Aorta (tissue), 5 donors: Measurements from ENCODE around the gene C1QTNF6. TPM values are rescaled to one million over a fixed set of nuclear protein-coding genes. Genes with fewer than 3 reads are reported as not detected.
"Not testable (repeated sequence)": the region's sequence is repeated elsewhere in the genome, so short reads cannot be mapped to it uniquely, and the experiment has no call there.

Experiments
- ATAC-seq: fragments of 200-7000 bp; cut with Tn5 transposase; one replicate; pipeline ENCODE4 v1.9.1; 2022; ENCODE audit warnings: moderate library complexity; ENCODE audit not compliant: low FRiP score
- DNase-seq, 2 donors: peaks; one replicate each; pipeline ENCODE4 v3.0.0-alpha.2; 2020
- H3K27ac ChIP-seq, 2 donors: one replicate each; pipeline ENCODE4 v1.5.1; 2013; ENCODE audit warnings: low read length in 2 of 2, mild to moderate bottlenecking in 2 of 2, moderate library complexity in 2 of 2, control low read depth in 1 of 2, inconsistent platforms in 1 of 2, low read depth in 1 of 2
- H3K27me3 ChIP-seq, 2 donors: one replicate each; pipeline ENCODE4 v1.6.1; 2013; ENCODE audit warnings: control low read depth in 1 of 2, low read length in 1 of 2, mild to moderate bottlenecking in 1 of 2, moderate library complexity in 1 of 2; ENCODE audit not compliant: insufficient read depth in 2 of 2, control insufficient read depth in 1 of 2
- H3K36me3 ChIP-seq, 2 donors: one replicate each; pipeline ENCODE4 v1.6.1; 2013; ENCODE audit warnings: control low read depth in 1 of 2, low read length in 1 of 2, mild to moderate bottlenecking in 1 of 2; ENCODE audit not compliant: insufficient read depth in 2 of 2, control insufficient read depth in 1 of 2
- H3K4me1 ChIP-seq, 2 donors: one replicate each; pipeline ENCODE4 v1.6.1; 2013; ENCODE audit warnings: low read length in 2 of 2, control low read depth in 1 of 2, mild to moderate bottlenecking in 1 of 2, moderate library complexity in 1 of 2; ENCODE audit not compliant: insufficient read depth in 2 of 2, control insufficient read depth in 1 of 2
- H3K4me3 ChIP-seq, 2 donors: one replicate each; pipeline ENCODE4 v1.5.1; 2013; ENCODE audit warnings: low read length in 2 of 2, control low read depth in 1 of 2, mild to moderate bottlenecking in 1 of 2
- H3K9me3 ChIP-seq: one replicate; pipeline ENCODE4 v1.6.1; 2013; ENCODE audit warnings: mild to moderate bottlenecking, low read length; ENCODE audit not compliant: control insufficient read depth
- whole genome bisulfite sequencing, 2 donors: extraction: QIAGEN DNeasy Blood & Tissue Kit; methylation state at CpG; one replicate each; pipeline ENCODE4 v1.1.7; 2013; 5-methylcytosine and 5-hydroxymethylcytosine counted together
- intact Hi-C, 2 donors: fragments of 100-400 bp; cut with DNase I; formaldehyde crosslinking; loops; one replicate each; pipeline versions ENCODE4 v1.14.2 to v1.15.0; 2022
- long read RNA-seq, 2 donors: library from polyadenylated mRNA; unstranded; transcript quantifications; one replicate each; pipeline ENCODE4 v2.0.0, GENCODE V29; 2020 to 2021
- polyA plus RNA-seq, 2 donors: library from polyadenylated mRNA; stranded (reverse); fragments of 200-250 nt; gene quantifications; one replicate each; pipeline ENCODE4 v1.2.3, GENCODE V29; 2013
- total RNA-seq, 2 donors: library from RNA; stranded (reverse); fragmentation: NEBNext Ultra II Directional; extraction: Animal tissue kit (Norgen Biotek cat#: 25700); gene quantifications; one replicate each; pipeline ENCODE4 v1.2.1, GENCODE V29; 2021
- donor health status: healthy with polysubstance abuse.
- donor health status: Bipolar disorder and iron deficiency.
- donor health status: DM: no; HTN: no; CAD: no.
- donor health status: DM: no; HTN: no; CAD: no.
- donor health status: DM: yes; HTN: yes; CAD: no.

The C1QTNF6 gene
- 1 to 10 TPM; 2.4 to 7.0 TPM for total RNA-seq
- polyA plus RNA-seq: 10 to 100 TPM in 1 of 2 donors, 1 to 10 TPM in 1; 3.1 to 11.9 TPM
- long read RNA-seq, donor 1, partial matches to known transcripts: 0 of 5 reads
- long read RNA-seq, donor 1, other reads (novel, unspliced or antisense): 4 of 5 reads
- long read RNA-seq, donor 2, partial matches to known transcripts: 0 of 3 reads
- long read RNA-seq, donor 2, other reads (novel, unspliced or antisense): 3 of 3 reads

GRCh38 chr22:37187891-37188761, at the start of gene C1QTNF6:
Gene C1QTNF6 (minus strand): TSS chr22:37188247. CDS start chr22:37188213, 34 bp downstream.
- Histone ChIP-seq H3K27me3 (no peaks in the 10 kb centered on the region), H3K4me3 (no peak within 1 kb of the TSS), H3K36me3 (no peaks in the 10 kb centered on the region), H3K27ac (peak within 1 kb of the TSS in 1 of 2 donors; percentile 53), H3K4me1 (no peaks in the 10 kb centered on the region), H3K9me3 (no peaks in the 10 kb centered on the region)
- ATAC-seq: peak; percentile 88
- WGBS, 2 donors: 18 to 21% methylated on average over 13 to 17 of the region's 17 CpGs
- intact Hi-C loops: no loop called here
- peak; percentile 69 to 77 for DNase-seq

GRCh38 chr22:37235897-37236607, 48.0 kb upstream of the C1QTNF6 start:
- WGBS, 2 donors: 85 to 97% methylated on average over 3 of the region's 3 CpGs
- Histone ChIP-seq H3K27ac (no peak overlapping the region), H3K9me3 (no peaks in the 10 kb centered on the region), H3K4me1 (no peaks in the 10 kb centered on the region), H3K36me3 (no peaks in the 10 kb centered on the region), H3K4me3 (no peak overlapping the region), H3K27me3 (no peaks in the 10 kb centered on the region)
- ATAC-seq: no peak
- DNase-seq: peak; percentile 17 to 35
- intact Hi-C loops: no loop called here

DNA sequence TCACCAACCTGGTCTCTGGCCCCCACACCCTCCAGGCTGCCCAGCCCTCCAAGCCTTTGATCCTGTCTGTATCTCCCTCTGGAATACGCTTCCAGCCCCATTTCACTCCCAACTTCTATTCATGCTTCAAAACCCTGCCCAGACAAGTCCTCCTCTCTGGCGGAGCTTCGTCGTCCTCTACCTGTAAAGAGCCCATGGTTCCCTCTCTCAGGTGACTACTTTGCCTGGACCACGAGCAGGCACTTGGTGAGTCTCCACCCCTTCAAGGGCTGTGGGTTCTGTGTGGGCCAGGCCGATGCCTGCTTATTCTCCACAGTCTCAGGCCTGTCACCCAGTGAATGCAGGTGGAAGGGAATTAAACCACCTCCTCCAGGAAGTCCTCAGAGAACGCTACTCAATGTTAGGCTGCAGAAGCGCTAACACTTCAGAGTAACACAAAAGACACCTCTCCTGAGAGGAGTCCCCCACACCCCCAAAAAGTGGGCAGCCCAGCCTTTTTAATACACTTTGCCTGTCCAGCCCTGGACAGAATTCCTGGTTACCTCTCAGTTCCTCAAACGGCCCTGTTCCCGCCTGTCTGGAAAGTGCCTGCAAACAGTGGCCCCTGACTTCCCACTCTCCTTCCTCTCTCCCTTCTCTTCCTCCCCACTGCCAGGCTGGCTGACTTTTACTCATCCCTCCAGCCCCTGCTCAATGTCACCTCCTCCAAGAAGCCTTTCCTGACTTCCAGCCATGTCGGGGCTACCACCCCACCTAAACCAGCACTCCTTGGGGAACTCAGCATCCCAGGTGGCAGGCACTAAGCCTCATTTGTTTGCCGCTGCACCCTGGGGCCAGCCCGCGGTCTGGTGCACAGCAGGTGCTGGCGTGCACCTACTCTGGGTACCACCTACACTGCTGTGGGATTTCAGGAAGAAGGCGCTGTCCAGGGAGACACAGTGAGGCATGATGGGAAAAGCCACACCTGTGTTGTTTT, 47.0 kb upstream of the C1QTNF6 start:
- Histone ChIP-seq H3K4me3 (no peak overlapping the region), H3K9me3 (no peaks in the 10 kb centered on the region), H3K27ac (no peak overlapping the region), H3K27me3 (no peaks in the 10 kb centered on the region), H3K36me3 (no peaks in the 10 kb centered on the region), H3K4me1 (no peaks in the 10 kb centered on the region)
- peak; percentile 33 to 55 for DNase-seq
- intact Hi-C loops: no loop called here
- no peak for ATAC-seq
- WGBS, 2 donors: 74 to 78% methylated on average over 16 of the region's 16 CpGs

- 47% methylated on average over 27 of the region's 27 CpGs for WGBS, 2 donors
- intact Hi-C loops: no loop called here
- no peaks in the 10 kb centered on the region for H3K27me3 ChIP-seq
- no peak overlapping the region for H3K4me3 ChIP-seq
- H3K27ac ChIP-seq: no peak overlapping the region
- peak; percentile 53 to 64 for DNase-seq
- no peaks in the 10 kb centered on the region for H3K4me1 ChIP-seq
- H3K36me3 ChIP-seq: no peaks in the 10 kb centered on the region
- no peaks in the 10 kb centered on the region for H3K9me3 ChIP-seq
- ATAC-seq: no peak
These were observed 45.9 kb upstream of the C1QTNF6 start for GRCh38 chr22:37233751-37234631.

DNA sequence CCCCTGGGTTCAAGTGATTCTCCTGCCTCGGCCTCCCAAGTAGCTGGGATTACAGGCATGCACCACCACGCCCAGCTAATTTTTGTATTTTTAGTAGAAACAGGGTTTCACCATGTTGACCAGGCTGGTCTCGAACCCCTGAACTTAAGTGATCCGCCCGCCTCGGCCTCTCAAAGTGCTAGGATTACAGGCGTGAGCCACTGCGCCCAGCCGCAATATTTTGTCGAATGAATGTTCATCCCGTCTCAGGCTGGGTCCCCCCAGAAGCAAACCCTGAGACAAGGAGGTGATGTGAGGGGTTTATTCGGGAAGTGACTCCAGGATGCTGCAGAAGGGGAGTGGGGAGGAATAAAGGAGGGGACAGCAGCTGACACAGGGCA, 45.3 kb upstream of the C1QTNF6 start:
- WGBS, 2 donors: 84% methylated on average over 12 of the region's 12 CpGs
- H3K27me3 ChIP-seq, H3K27ac ChIP-seq, H3K36me3 ChIP-seq, intact Hi-C loops, H3K4me1 ChIP-seq, H3K9me3 ChIP-seq, ATAC-seq, H3K4me3 ChIP-seq: not testable (repeated sequence)
- DNase-seq: peak; percentile 36 to 51

DNA sequence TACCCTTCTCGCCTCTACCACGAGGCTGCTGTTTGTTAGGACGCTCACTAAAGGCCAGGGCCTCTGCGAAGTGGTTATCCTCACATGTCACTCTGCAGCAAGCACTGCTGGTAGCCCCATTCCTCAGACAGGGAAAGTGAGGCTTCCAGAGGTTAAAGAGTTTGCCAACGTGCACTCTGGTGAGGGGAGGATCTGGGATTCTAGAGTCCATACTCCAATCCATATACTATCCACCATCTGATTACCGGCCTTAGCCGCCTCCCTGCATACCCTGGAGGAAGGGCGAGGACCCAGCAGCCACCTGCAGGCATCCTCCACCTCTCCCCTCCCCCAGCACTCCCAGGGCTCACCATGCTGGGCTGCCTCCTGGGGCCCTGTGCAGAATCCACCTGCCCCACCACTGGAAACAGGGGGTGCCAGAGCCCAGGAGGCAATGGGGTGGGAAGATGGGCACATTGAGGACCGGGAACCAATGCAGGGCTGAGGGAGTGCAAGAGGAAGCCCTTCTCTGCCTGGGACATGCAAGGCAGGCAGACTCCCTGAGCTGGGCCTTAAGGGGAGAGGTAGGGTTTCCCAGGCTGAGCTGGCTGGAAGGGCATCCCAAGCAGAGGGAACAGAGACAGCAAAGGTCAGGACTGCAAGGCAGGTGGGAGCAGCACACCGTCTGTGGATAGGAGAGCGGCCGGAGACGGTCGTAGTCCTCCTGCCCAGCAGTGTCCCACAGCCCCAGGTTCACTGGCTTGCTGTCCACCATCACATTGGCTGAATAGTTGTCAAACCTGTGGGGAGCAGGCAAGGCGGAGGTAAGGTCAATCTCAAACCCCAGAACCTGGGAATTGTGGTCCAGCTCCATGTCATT, 44.3 kb upstream of the C1QTNF6 start:
- H3K36me3 ChIP-seq: no peaks in the 10 kb centered on the region
- no peaks in the 10 kb centered on the region for H3K4me1 ChIP-seq

More for the DNA sequence above, 44.3 kb upstream of the C1QTNF6 start:
- intact Hi-C loops: no loop called here
- WGBS, 2 donors: 79 to 80% methylated on average over 15 of the region's 15 CpGs
- H3K9me3 ChIP-seq: no peaks in the 10 kb centered on the region
- H3K27me3 ChIP-seq: no peaks in the 10 kb centered on the region
- DNase-seq (peak; percentile 38 to 42), ATAC-seq (no peak)
- H3K4me3 ChIP-seq: no peak overlapping the region
- H3K27ac ChIP-seq: no peak overlapping the region
